Stimulated activated CD4-positive, alpha-beta T cell treated with anti-CD3 and anti-CD28 coated beads, Interleukin-1b, Interleukin-23, amount 100 ng/mL, for 48 hours (primary cell): ENCODE data around the gene CHRM5.
"Not testable (repeated sequence)": the region's sequence is repeated elsewhere in the genome, so short reads cannot be mapped to it uniquely, and the experiment has no call there.

Source experiments
- DNase-seq: peaks from one replicate; pipeline ENCODE4 v3.0.0-alpha.2; 2020

CHRM5 gene

DNA sequence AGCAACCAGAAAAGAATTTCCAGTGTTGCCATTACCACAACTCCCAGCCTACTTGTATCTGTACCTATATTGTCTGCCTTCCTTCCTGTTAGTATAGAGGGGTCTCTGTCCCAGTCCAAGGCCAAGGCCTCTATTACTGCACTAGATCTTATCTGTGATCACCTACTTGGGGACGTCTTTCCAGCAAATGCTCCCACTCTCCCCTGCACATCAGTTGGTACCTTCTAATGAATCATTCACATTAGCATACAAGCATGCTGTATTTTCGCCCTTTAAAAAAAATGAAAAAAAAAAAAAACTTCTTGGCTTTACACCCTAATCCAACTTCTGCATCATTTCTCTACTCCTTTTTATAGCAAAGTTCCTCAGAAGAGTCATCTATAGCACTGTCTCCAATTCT is 75.5 kb downstream of the CHRM5 start:
- no peak for DNase-seq

DNA sequence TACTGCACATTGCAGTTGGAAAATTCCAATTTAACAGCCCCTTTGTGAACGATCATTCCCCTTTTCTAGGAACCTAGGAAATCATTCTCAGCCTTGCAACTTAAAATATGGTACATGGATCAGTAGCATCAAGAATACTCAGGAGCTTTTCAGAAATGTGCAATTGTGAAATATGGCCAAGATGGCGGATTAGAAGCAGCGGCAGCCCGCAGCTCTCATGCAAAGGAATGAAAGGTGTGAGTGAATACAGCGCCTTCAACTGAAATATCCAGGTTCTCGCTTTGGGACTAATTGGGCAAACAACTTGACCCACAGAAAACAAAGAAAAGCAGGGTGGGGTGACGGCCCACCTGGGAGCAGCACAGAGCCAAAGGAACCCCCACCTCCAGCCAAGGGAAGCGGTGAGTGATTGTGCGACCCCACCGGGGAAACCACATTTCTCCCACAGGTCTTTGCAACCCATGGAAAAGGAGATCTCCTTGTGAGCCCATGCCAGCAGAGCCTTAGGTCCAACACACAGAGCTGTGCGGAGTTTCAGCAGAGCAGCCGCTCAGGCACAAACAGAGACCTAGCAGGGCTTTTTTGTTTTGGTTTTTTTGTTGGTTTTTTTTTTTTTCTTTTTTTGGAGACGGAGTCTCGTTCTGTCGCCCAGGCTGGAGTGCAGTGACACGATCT is 78.3 kb downstream of the CHRM5 start:
- no peak for DNase-seq

DNA sequence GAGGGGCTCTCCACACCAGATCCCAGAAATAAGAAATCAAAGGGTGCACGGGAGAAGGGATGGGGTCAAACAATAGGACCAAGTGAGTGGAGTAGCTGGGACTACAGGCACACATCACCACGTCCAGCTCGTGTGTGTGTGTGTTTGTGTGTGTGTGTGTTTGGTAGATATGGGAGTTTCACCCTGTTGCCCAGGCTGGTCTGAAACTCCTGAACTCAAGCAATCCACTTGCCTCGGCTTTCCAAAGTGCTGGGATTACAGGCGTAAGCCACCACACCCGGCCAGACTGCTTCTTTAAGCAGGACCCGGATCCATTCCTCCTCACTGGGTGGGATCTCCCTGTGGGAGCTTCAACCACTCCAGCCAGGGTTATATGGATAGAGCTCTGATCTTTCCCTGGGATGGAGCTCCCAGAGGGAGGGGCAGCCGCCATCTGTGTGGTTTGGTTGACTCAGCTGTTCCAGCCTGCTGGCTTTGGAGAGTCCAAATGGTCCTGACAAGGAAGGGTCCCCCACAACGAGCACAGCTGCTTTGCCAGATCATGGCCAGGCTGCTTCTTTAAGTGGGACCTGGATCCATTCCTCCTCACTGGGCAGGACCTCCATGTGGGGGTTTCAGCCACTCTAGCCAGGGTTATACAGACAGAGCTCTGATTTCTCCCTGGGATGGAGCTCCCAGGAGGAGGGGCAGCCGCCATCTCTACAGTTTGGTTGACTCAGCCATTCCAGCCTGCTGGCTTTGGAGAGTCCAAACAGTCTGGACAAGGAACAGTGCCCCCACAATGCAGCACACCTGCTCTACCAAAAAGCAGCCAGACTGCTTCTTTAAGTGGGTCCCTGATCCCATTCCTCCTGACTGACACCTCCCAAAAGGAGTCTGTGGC is 79.8 kb downstream of the CHRM5 start:
- DNase-seq = no peak

DNA sequence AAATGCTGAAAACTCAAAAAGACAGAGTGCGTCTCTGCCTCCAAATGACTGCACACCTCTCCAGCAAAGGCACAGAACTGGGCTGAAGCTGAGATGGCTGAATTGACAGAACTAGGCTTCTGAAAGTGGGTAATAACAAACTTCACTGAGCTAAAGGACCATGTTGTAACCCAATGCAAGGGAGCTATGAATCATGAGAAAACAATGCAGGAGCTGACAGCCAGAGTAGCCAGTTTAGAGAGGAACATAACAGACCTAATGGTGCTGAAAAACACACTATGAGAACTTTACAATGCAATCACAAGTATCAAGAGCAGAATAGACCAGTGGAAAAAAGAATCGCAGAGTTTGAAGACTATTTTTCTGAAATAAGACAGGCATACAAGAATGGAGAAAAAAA is 80.8 kb downstream of the CHRM5 start:
- DNase-seq = no peak

DNA sequence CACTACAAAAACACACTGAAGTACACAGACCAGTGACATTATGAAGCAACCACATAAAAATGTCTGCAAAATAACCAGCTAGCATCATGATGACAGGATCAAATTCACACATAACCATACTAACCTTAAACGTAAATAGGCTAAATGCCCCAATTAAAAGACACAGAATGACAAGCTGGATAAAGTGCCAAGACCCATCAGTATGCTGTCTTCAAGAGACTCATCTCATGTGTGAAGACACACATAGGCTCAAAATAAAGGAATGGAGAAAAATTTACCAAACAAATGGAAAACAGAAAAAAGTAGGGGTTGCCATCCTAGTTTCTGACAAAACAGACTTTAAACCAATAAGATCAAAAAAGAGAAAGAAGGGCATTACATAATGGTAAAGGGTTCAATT is 82.1 kb downstream of the CHRM5 start:
- not testable (repeated sequence) for DNase-seq

DNA sequence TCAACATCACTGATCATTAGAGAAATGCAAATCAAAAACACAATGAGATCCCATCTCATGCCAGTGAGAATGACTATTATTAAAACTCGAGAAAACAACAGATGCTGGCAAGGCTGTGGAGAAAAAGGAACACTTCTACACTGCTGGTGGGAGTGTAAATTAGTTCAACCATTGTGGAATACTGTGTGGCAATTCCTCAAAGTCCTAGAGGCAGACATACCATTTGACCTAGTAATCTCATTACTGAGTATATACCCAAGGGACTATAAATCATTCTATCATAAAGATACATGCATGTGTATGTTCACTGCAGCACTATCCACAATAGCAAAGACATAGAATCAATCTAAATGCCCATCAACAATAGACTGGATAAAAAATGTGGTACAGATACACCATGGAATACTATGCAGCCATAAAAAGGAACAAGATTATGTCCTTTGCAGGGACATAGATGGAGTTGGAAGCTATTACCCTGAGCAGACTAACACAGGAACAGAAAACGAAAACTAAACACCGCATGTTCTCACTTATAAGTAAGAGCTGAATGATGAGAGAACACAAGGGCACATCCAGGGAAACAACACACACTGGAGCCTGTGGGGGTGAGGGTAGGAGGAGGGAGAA is 85.9 kb downstream of the CHRM5 start:
- no peak for DNase-seq

DNA sequence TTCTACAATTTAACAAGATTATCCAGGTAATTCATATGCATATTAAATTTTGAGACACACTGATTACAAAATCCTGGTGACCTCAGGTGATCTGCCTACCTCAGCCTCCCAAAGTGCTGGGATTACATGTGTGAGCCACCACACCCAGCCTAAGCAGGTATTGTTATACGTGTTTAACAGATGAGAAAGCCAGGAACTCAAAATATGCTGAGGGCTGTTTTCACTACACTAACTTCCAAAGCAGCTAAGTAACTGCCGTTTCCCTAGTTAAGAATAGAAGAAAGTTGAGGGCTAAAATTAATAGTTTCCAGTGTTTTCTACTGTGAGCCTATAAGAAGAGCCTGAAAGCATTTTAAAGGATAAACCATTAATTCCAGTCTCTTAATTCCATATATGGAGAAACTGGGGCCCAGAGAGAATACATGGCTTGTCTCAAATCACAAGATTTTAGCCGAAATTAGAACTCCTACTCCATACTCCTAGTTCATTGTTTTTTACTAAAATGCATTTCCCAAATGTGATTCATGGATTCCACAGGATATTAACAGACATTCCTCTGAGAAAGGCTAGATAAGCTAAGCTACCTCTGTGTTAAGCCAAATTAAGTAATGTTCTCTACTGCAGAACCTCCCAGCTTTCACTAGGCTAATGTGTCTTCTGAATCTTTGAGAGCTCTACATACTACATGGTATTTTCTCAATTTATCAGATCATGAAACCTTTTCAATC is 87.7 kb downstream of the CHRM5 start:
- no peak for DNase-seq

DNA sequence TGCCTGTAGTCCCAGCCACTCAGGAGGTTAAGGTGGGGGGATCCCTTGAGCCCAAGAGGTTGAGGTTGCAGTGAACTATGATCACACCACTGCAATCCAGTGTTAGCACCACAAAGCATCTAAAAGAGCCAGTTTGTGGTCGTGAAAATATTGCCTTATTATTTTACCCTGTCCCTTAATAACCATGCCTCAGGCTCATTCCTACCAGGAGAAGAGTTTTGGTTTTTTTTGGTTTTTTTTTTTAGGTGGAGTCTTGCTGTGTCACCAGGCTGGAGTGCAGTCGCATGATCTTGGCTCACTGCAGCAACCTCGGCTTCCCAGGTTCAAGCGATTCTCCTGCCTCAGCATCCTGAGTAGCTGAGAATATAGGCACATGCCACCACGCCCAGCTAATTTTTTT is 88.6 kb downstream of the CHRM5 start:
- DNase-seq = no peak

DNA sequence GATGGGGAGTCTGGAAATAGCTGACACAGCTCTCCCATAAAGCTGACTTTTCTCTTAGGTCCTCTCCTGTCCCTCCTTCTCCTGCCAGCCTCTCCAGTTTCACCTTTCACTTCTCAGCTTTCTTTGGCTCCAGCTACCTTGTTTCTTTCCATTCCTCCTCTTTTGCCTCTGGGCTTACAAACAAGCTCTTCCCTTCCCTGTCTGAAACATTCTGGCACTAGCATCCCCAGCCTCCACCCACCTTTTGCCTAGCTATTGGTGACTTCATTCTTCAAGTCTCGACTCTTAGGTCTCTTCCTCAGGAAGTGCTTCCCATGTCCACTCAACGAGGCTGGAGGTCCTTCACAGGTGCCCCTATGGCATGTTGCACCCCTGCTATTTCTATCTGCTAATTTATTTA is 91.2 kb downstream of the CHRM5 start:
- no peak for DNase-seq

DNA sequence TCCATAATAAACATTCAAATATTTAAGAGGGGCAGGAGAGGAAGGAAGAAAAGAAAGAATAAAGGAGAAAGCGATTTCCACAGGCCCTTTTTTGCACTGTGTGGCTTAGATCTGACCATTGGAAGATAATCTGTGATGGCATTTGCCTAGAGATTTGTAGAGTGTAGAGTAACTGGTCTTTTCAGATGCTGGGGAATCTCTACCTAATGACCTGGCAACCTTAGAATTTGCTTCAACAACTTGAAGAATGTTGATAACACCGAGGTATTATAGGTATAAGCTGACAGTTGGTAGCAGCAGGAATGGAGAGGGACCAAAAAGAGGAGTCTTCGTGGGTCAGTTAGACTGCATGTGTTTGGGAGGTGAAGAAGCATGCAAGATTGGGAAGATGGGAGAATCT is 91.6 kb downstream of the CHRM5 start:
- no peak for DNase-seq

DNA sequence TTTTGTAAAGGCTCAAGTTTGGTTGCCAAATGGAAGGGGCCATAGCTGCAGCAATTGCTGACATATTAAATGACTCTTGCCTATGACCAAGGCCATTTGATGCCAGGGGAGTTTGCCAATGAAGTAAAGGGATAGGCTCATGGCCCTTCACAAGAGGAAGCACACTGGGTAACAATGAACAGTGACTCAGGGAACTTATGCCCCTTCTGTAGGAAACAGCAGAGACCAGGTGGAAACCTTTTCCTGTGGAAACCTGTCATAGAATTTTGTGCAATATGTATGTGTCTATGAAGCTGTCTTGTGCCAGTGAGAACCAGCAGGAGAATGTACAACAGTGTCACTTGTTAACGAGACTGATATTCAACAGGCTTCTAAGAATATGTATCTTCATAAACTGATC is 96.1 kb downstream of the CHRM5 start:
- no peak for DNase-seq

DNA sequence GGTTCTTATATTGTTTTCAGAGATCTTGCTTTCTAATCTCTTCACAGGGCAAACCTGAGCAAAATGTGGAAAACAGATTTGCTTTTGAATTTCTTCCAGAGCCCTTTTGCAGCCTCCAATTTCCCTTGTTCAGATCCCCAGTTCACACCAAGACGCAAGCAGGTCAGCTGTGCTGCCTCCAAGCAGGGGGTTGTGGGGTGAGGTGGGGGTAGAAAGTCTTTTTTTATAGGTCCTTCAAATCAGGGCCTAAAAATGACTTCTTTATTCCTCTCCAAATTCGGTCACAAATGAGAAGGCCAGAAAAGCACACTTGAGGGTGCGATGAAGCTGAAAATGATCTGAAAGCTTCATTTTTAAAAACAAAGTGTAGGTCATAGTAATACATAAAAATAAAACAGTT is 97.0 kb downstream of the CHRM5 start:
- no peak for DNase-seq

DNA sequence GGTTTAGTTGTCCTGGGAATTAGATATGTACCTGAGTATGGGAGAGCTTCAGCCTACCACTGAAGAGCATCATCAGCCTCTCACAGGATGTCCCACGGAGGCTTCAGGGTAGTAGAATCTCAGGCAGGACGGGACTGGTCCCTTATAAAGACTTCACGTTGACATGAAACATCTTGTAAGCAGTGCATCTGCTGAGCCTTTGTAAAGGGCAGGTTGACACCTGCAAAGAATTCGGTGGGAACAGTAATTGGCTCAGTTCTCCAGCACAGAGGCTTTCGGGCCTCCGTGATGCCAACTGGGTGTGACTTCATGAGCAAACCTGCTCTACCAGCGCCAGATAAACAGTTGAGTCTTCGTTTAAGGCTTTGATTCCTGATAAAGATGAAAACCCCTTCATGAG is 97.6 kb downstream of the CHRM5 start:
- no peak for DNase-seq

DNA sequence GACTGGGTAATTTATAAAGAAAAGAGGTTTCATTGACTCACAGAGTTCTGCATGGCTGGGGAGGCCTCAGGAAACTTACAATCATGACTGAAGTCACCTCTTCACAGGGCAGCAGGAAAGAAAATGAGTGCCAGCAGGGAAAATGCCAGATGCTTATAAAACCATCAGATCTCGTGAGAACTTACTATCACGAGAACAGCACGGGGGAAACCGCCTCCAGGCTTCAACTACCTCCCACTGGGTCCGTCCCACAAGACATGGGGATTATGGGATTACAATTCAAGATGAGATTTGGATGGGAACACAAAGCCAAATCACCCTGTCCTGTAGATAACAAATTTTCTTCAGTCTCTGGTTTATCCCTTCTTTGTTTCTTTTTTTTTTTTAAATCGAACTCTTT is 101.7 kb downstream of the CHRM5 start:
- DNase-seq = no peak

DNA sequence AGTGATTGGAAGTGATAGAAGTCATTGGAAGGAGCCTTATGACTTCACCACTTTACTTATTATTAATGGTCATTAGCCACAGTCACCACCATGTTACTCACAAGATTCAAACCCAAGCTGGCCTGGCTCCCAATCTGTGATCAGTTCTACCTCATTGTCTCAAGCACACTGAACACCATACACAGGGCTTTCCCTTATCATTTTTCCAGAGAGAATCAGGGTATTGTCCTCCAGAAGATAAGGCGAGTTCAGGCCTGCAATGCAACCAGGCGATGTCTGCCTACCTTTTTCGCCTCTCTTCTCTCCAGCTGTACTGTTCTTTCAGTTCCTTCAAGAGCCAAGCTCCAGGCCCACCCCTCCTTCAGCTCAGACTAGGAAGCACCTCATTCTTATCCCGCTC is 108.5 kb downstream of the CHRM5 start:
- DNase-seq = no peak

DNA sequence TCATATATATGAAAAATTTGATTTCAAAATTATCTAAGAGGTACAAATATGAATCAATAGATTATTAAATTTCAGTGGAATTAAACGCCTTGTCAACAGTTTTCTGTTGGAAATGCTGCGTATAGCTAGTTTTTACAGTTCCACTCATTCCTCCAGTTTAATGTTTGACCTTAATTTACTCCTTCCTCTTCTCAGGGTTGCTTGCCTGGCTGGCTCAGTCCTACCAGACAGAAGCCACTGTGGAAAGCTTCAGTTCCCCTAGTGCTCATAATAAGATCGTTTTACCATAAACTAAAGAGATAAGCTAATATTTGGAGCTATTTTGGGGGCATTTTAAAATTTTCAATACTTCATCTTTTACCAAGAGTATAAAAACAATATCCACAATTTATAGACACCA is 110.6 kb downstream of the CHRM5 start:
- no peak for DNase-seq

DNA sequence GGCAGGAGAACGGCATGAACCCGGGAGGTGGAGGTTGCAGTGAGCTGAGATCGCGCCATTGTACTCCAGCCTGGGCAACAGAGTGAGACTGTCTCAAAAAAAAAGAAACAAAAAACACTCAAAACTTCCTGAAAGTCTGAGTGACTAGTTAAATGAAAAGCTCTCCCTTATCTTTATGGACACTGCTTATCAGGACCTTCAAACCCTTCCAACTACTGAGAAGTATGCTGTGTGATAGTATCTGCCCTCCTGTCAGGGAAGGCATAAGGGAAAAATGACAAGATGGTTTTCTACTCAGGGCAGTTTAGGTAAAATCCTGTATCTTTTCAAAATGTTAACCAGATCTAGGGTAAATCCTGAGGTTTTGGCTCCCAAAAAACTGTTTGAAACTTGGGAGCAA is 111.6 kb downstream of the CHRM5 start:
- DNase-seq = no peak

DNA sequence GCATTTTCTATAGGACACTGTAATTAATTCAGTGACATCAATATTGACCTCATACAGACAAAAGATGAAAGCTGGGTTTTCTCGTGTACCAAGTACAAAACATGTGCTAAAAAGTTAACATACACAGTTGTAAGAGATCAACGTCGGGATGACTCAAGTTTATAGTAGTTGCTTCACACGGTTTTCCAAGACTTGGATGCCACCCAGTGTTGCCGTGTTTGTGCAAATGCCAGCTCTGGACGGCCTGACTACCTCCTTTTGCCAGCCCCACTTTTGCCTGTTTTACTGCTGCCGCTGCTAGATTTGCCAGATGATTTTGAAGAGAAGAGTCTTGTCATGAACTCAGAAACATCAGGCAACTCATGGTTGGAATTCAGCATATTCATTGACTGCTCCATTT is 115.8 kb downstream of the CHRM5 start:
- DNase-seq = no peak

DNA sequence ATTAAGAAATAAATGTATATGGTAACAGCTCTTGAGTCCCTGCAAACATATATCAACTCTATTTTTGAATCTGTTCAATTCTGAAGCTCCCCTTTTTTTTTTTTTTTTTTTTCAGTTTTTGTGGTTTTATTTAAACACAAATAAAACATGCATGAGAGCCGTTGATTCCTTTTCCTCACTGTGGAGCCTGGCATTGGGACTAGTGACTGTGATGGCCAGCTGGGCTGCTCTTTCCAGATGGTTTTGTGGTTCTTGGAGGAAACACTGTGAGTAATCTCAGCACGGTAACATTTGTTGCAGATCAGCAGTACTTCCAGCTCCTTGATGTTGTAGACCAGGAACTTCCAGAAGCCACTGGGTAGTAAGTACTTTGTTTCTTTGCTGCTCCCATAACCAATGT is 117.4 kb downstream of the CHRM5 start:
- DNase-seq = no peak

DNA sequence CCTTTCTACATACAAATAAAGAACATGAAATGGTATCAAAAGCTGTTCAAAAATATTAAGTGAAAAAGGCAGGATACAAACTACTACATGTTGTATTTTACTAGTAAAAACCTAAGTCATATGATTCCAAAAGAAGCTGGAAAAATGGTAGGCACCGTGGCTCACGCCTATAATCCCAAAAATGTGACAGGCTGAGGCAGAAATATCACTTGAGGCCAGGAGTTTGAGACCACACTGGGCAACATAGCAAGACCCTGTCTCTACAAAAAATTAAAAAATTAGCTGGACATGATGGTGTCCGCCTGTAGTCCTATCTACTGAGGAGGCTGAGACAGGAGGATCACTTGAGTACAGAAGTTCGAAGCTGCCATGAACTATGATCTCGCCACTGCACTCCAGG is 131.6 kb downstream of the CHRM5 start:
- DNase-seq = no peak

DNA sequence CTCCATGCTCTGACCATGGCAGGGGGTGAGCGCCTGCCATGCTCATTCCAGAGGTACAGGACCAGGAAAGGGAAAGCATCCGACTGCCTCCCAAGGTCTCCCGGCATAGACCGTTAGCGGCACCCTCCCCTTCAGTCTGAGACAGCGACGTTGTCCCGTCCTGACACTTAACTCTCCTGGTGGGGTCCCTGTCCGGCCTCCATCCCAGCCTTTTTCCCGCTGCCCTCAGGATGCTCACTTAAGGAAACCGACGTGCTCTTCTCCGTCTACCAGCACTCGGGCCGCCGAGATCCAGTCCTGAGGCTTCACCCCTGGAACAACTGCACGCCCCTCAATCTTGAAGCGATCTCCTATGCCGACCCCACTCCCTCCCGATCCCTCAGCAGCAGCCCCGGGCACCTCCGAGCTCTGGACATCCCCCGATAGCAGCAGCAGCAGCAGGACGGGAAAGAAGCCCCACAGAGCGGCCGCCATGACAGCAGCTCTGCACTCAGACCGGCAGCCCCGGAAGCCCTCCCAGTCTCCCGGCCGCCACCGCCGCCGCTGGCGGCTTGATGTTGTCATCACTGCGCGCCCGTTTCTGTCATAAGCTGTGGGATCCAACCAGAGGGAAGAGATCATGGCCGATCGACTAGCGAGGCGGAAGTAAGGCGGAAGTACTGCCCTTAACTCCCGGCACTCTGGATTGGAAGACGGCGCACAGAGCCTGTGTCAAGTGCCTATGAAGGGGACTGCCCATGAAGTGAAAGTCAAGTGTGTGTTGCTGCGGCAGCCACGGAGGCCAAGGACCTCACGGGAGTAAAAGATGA is 133.3 kb downstream of the CHRM5 start, which contains the start of the genes EMC7 and PGBD4:
EMC7 (minus strand) TSS at position 497 of the 809 bp plus-strand sequence; CDS start at position 474, 23 bp downstream.
PGBD4 (plus strand) TSS at position 718 of the 809 bp plus-strand sequence. CDS start 449 bp downstream, outside the sequence.
- peak; percentile 99 for DNase-seq
